Measurements from ENCODE around the gene COX5B.

COX5B gene

DNA sequence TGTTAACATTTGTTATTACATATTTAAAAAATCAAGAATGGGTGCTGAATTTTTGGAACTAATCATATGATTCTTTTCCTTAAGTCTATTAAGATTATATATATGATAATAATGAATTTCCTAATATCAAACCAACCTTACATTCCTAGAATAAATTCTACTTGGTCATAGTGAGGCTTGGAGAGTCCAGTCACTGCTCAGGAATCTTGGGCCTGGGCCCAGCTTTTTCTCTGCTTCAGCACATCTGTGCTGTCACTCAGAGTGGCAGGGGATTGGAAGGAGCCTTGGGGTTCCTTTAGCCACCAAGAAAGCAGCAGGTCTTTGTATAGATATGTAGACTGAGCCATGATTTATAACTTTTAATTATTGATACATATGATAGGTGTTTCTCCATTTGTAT is 47.6 kb downstream of the COX5B start:
- Histone ChIP-seq H3K36me3 (ENCODE audit: control insufficient read depth in 2 of 2, insufficient read depth in 1 of 2, low read length in 2 of 2) (no peaks in the 10 kb centered on the region), H3K9me3 (ENCODE audit: control insufficient read depth, insufficient read depth, low read depth, low read length) (no peaks in the 10 kb centered on the region), H3K4me1 (ENCODE audit: control insufficient read depth, insufficient read depth, low read length) (no peaks in the 10 kb centered on the region), H3K4me3 (ENCODE audit: low read depth, low read length) (no peak overlapping the region), H3K27ac (ENCODE audit: extremely low read depth, low read depth, low read length) (no peak overlapping the region)
- POLR2A ChIA-PET = no interaction called here
- CTCF ChIA-PET = interaction anchor here (0.6 kb wide), 1 partner anchor 13 kb away, joined by 3 read pairs; no protein-coding TSS in a partner anchor
- no peak for TF ChIP-seq ZNF548 (tag by site-specific recombination; IDR thresholded peaks at IDR 0.05)
- TF ChIP-seq, protein P1, sequence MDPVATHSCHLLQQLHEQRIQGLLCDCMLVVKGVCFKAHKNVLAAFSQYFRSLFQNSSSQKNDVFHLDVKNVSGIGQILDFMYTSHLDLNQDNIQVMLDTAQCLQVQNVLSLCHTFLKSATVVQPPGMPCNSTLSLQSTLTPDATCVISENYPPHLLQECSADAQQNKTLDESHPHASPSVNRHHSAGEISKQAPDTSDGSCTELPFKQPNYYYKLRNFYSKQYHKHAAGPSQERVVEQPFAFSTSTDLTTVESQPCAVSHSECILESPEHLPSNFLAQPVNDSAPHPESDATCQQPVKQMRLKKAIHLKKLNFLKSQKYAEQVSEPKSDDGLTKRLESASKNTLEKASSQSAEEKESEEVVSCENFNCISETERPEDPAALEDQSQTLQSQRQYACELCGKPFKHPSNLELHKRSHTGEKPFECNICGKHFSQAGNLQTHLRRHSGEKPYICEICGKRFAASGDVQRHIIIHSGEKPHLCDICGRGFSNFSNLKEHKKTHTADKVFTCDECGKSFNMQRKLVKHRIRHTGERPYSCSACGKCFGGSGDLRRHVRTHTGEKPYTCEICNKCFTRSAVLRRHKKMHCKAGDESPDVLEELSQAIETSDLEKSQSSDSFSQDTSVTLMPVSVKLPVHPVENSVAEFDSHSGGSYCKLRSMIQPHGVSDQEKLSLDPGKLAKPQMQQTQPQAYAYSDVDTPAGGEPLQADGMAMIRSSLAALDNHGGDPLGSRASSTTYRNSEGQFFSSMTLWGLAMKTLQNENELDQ (tag by site-specific recombination; IDR thresholded peaks at IDR 0.05; ENCODE audit: low read depth) = no peak
- TF ChIP-seq, protein P2, sequence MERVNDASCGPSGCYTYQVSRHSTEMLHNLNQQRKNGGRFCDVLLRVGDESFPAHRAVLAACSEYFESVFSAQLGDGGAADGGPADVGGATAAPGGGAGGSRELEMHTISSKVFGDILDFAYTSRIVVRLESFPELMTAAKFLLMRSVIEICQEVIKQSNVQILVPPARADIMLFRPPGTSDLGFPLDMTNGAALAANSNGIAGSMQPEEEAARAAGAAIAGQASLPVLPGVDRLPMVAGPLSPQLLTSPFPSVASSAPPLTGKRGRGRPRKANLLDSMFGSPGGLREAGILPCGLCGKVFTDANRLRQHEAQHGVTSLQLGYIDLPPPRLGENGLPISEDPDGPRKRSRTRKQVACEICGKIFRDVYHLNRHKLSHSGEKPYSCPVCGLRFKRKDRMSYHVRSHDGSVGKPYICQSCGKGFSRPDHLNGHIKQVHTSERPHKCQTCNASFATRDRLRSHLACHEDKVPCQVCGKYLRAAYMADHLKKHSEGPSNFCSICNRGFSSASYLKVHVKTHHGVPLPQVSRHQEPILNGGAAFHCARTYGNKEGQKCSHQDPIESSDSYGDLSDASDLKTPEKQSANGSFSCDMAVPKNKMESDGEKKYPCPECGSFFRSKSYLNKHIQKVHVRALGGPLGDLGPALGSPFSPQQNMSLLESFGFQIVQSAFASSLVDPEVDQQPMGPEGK (tag by site-specific recombination; IDR thresholded peaks at IDR 0.05) = no peak
- no peak for TF ChIP-seq ZNF121 (tag by site-specific recombination; IDR thresholded peaks at IDR 0.05)
- TF ChIP-seq, protein P3, sequence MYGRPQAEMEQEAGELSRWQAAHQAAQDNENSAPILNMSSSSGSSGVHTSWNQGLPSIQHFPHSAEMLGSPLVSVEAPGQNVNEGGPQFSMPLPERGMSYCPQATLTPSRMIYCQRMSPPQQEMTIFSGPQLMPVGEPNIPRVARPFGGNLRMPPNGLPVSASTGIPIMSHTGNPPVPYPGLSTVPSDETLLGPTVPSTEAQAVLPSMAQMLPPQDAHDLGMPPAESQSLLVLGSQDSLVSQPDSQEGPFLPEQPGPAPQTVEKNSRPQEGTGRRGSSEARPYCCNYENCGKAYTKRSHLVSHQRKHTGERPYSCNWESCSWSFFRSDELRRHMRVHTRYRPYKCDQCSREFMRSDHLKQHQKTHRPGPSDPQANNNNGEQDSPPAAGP (tag by site-specific recombination; IDR thresholded peaks at IDR 0.05) = no peak
- TF ChIP-seq ZNF112 (tag by site-specific recombination; IDR thresholded peaks at IDR 0.05) = no peak
- TF ChIP-seq ZNF660 (tag by site-specific recombination; IDR thresholded peaks at IDR 0.05) = no peak
- TF ChIP-seq ZNF600 (tag by site-specific recombination; IDR thresholded peaks at IDR 0.05) = no peak
- TF ChIP-seq, protein P4, sequence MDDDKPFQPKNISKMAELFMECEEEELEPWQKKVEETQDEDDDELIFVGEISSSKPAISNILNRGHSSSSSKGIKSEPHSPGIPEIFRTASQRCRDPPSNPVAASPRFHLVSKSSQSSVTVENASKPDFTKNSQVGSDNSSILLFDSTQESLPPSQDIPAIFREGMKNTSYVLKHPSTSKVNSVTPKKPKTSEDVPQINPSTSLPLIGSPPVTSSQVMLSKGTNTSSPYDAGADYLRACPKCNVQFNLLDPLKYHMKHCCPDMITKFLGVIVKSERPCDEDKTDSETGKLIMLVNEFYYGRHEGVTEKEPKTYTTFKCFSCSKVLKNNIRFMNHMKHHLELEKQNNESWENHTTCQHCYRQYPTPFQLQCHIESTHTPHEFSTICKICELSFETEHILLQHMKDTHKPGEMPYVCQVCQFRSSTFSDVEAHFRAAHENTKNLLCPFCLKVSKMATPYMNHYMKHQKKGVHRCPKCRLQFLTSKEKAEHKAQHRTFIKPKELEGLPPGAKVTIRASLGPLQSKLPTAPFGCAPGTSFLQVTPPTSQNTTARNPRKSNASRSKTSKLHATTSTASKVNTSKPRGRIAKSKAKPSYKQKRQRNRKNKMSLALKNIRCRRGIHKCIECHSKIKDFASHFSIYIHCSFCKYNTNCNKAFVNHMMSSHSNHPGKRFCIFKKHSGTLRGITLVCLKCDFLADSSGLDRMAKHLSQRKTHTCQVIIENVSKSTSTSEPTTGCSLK (tag by site-specific recombination; IDR thresholded peaks at IDR 0.05) = no peak
- TF ChIP-seq ZNF239 (tag by site-specific recombination; IDR thresholded peaks at IDR 0.05) = no peak
- TF ChIP-seq, protein P5, sequence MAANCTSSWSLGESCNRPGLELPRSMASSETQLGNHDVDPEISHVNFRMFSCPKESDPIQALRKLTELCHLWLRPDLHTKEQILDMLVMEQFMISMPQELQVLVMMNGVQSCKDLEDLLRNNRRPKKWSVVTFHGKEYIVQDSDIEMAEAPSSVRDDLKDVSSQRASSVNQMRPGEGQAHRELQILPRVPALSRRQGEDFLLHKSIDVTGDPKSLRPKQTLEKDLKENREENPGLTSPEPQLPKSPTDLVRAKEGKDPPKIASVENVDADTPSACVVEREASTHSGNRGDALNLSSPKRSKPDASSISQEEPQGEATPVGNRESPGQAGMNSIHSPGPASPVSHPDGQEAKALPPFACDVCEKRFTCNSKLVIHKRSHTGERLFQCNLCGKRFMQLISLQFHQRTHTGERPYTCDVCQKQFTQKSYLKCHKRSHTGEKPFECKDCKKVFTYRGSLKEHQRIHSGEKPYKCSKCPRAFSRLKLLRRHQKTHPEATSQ (tag by site-specific recombination; IDR thresholded peaks at IDR 0.05) = no peak
- TF ChIP-seq, protein P6, sequence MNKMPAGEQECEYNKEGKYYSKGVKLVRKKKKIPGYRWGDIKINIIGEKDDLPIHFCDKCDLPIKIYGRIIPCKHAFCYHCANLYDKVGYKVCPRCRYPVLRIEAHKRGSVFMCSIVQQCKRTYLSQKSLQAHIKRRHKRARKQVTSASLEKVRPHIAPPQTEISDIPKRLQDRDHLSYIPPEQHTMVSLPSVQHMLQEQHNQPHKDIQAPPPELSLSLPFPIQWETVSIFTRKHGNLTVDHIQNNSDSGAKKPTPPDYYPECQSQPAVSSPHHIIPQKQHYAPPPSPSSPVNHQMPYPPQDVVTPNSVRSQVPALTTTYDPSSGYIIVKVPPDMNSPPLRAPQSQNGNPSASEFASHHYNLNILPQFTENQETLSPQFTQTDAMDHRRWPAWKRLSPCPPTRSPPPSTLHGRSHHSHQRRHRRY (tag by site-specific recombination; IDR thresholded peaks at IDR 0.05) = no peak
- no peak for TF ChIP-seq ZNF155 (tag by site-specific recombination; IDR thresholded peaks at IDR 0.05)
- no peak for TF ChIP-seq ZNF561 (tag by site-specific recombination; IDR thresholded peaks at IDR 0.05; ENCODE audit: borderline replicate concordance)
- TF ChIP-seq, protein P7, sequence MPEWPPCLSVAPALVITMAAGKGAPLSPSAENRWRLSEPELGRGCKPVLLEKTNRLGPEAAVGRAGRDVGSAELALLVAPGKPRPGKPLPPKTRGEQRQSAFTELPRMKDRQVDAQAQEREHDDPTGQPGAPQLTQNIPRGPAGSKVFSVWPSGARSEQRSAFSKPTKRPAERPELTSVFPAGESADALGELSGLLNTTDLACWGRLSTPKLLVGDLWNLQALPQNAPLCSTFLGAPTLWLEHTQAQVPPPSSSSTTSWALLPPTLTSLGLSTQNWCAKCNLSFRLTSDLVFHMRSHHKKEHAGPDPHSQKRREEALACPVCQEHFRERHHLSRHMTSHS (tag by site-specific recombination; IDR thresholded peaks at IDR 0.05) = no peak
- TF ChIP-seq, protein P8, sequence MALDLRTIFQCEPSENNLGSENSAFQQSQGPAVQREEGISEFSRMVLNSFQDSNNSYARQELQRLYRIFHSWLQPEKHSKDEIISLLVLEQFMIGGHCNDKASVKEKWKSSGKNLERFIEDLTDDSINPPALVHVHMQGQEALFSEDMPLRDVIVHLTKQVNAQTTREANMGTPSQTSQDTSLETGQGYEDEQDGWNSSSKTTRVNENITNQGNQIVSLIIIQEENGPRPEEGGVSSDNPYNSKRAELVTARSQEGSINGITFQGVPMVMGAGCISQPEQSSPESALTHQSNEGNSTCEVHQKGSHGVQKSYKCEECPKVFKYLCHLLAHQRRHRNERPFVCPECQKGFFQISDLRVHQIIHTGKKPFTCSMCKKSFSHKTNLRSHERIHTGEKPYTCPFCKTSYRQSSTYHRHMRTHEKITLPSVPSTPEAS (tag by site-specific recombination; IDR thresholded peaks at IDR 0.05) = no peak
- TF ChIP-seq ZBTB48 (tag by site-specific recombination; IDR thresholded peaks at IDR 0.05) = no peak
- TF ChIP-seq BCL11B (tag by site-specific recombination; IDR thresholded peaks at IDR 0.05; ENCODE audit: low read depth) = no peak
- TF ChIP-seq HOXC10 (CRISPR knock-in tag; IDR thresholded peaks at IDR 0.05) = no peak
